IMR-90 (cell line): ENCODE measurements around the gene ELMO1.

Experiments
- CHD1 ChIP-seq: IDR thresholded peaks from 2 replicates; pipeline ENCODE4 v1.6.1; 2012; ENCODE audit warnings: low read depth, low read length, improper control_type of control experiment
- CTCF ChIP-seq: conservative IDR thresholded peaks from 2 replicates; pipeline ENCODE4 v1.5.1; 2012; ENCODE audit warnings: mild to moderate bottlenecking, low read depth, low read length, improper control_type of control experiment
- MAFK ChIP-seq: IDR thresholded peaks from 2 replicates; pipeline ENCODE4 v1.6.1; 2012; ENCODE audit warnings: low read depth, low read length, improper control_type of control experiment
- POLR2A ChIP-seq: IDR thresholded peaks from 2 replicates; pipeline ENCODE4 v1.6.1; 2012; ENCODE audit warnings: mild to moderate bottlenecking, low read depth, low read length
- SMC3 ChIP-seq: fragments of 150-350 bp; IDR thresholded peaks from 2 replicates; pipeline ENCODE4 v1.6.1; 2016; ENCODE audit warnings: low read depth, mild to moderate bottlenecking, antibody characterized with exemption, low read length, moderate library complexity
- USF2 ChIP-seq: fragments of 150-350 bp; IDR thresholded peaks from 2 replicates; pipeline ENCODE4 v1.6.1; 2017; ENCODE audit warnings: mild to moderate bottlenecking, antibody characterized with exemption, low read length, low read depth

GRCh38 chr7:37097983-37098382 lies 350.7 kb downstream of the ELMO1 start:
- TF ChIP-seq POLR2A (no peak), CTCF (no peak), CHD1 (no peak), SMC3 (no peak), USF2 (no peak), MAFK (no peak)
